ENCODE measurements around the gene MYH9.
A peak's percentile ranks its signal among the peaks of the same experiment; 100 is the strongest.

The MYH9 gene

DNA sequence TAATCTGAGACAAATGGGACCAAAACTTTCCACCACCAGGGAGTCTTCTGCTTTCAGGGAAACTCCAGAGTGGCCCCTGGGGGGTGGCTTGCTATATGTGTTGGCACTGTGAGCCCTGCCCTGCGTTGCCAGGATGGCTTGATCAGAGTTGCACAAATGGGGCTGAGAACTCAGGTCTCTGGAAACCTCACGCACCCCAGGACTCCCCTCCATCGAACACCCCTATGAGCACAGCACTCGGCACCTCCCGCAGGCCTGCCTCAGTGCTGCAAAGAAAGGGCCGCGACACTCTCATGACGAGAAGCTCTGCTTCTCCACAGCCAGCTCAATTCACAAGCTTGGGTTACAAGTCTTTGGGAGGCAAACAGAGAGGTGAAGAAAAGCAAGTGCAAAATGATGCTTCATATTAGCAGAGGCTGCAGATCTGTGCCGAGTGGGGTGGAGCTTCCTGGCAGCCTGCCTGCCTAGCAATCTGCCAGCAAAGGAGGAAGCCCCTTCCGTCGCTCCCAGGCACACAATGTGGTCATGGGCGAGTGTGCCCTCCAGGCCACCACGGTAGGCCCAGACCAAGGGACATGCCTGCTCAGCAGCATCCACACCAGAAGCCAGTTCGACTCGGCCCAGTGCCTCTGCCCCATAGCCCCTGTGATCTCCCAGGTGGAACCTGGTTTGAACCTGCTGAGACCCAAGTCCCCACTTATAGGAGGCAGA is 55.7 kb downstream of the MYH9 start (continued):
- TF ChIP-seq, protein P1, sequence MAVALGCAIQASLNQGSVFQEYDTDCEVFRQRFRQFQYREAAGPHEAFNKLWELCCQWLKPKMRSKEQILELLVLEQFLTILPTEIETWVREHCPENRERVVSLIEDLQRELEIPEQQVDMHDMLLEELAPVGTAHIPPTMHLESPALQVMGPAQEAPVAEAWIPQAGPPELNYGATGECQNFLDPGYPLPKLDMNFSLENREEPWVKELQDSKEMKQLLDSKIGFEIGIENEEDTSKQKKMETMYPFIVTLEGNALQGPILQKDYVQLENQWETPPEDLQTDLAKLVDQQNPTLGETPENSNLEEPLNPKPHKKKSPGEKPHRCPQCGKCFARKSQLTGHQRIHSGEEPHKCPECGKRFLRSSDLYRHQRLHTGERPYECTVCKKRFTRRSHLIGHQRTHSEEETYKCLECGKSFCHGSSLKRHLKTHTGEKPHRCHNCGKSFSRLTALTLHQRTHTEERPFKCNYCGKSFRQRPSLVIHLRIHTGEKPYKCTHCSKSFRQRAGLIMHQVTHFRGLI (tag by site-specific recombination; IDR thresholded peaks at IDR 0.05), result no peak
- TF ChIP-seq MEIS1 (CRISPR knock-in tag; IDR thresholded peaks at IDR 0.05; ENCODE audit: borderline replicate concordance) (no peak), ZIC2 (tag by site-specific recombination; IDR thresholded peaks at IDR 0.05) (peak; percentile 15; the same call in 1 of the 2 replicates), ZNF24 (tag by site-specific recombination; IDR thresholded peaks at IDR 0.05) (no peak), ZSCAN30 (tag by site-specific recombination; IDR thresholded peaks at IDR 0.05) (no peak), ZXDB (tag by site-specific recombination; IDR thresholded peaks at IDR 0.05) (0 out of 2 replicates have a peak, but pooled peaks have one; percentile 26), SALL2 (tag by site-specific recombination; IDR thresholded peaks at IDR 0.05; ENCODE audit: borderline replicate concordance) (no peak), PRDM1 (tag by site-specific recombination; IDR thresholded peaks at IDR 0.05) (peak; percentile 15; the same call in 1 of the 2 replicates), ZNF404 (tag by site-specific recombination; IDR thresholded peaks at IDR 0.05) (no peak), ZNF248 (tag by site-specific recombination; IDR thresholded peaks at IDR 0.05) (no peak), ZNF19 (tag by site-specific recombination; IDR thresholded peaks at IDR 0.05; ENCODE audit: low read depth) (no peak), TRIM28 (IDR thresholded peaks at IDR 0.05; ENCODE audit: borderline replicate concordance, low read length) (no peak), ZNF654 (tag by site-specific recombination; IDR thresholded peaks at IDR 0.05; ENCODE audit: low read depth) (no peak), GLIS2 (tag by site-specific recombination; IDR thresholded peaks at IDR 0.05) (peak; percentile 73), ZNF76 (tag by site-specific recombination; IDR thresholded peaks at IDR 0.05; ENCODE audit: borderline replicate concordance, low read depth) (no peak), ZNF555 (tag by site-specific recombination; conservative IDR thresholded peaks at IDR 0.05) (no peak), ZNF292 (tag by site-specific recombination; IDR thresholded peaks at IDR 0.05; ENCODE audit: borderline replicate concordance, low read depth) (no peak), ZFP69B (tag by site-specific recombination; IDR thresholded peaks at IDR 0.05) (no peak)

DNA sequence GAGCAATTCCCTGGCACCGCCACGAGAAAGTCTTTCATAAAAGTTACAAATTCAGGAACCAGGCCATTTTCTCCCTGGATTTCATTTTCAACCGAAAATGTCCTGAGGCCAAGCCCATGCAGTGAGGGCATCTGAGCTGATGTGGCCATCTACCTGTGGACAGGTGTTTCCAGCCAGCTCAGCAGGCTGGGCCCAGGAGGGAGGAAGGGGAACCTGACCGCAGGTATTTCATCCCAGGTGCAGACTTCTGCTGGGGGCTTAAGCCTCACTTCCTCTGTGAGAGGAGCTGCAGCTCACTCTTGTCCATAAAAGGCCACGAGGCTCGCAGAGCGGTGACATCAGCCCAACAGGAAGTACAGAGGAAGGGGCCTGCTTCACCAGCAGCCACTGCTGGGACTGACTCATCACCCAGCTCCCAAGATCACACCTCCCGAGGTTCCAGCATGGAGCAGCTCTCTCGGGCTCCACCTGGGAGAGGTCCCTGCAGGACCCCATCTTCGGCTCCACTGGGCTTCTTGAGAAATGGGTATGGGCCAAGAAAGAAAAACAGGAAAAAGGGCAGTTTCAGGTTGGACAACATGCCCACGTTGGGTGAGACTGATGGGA is 56.4 kb downstream of the MYH9 start:
- H3K27ac ChIP-seq (ENCODE audit: extremely low read depth, low read depth, low read length), result peak overlapping the region; percentile 85
- POLR2A ChIA-PET, result interaction anchor here (0.6 to 3.7 kb wide), 19 partner anchors 10 to 151 kb away, joined by 3 to 45 read pairs (median 5); partner anchors contain the start of genes MYH9 and TXN2
- H3K4me1 ChIP-seq (ENCODE audit: control insufficient read depth, insufficient read depth, low read length), result peaks cover 48% of the 10 kb centered on the region
- no peaks in the 10 kb centered on the region for H3K9me3 ChIP-seq (ENCODE audit: control insufficient read depth, insufficient read depth, low read depth, low read length)
- CTCF ChIA-PET, result interaction anchor here (0.5 to 5.7 kb wide), 7 partner anchors 17 to 152 kb away, joined by 3 to 57 read pairs (median 3); no protein-coding TSS in a partner anchor
- peaks cover 0 to 70% of the 10 kb centered on the region in 2 experiments; a peak in 1 of 3 replicates for H3K36me3 ChIP-seq (ENCODE audit: control insufficient read depth in 2 of 2, insufficient read depth in 1 of 2, low read length in 2 of 2)
- H3K4me3 ChIP-seq (ENCODE audit: low read depth, low read length), result no peak overlapping the region
- TF ChIP-seq ZXDB (tag by site-specific recombination; IDR thresholded peaks at IDR 0.05) (peak; percentile 64), ZBTB17 (tag by site-specific recombination; IDR thresholded peaks at IDR 0.05) (peak; percentile 78), ZNF302 (tag by site-specific recombination; IDR thresholded peaks at IDR 0.05; ENCODE audit: low read depth) (no peak), ZNF501 (tag by site-specific recombination; IDR thresholded peaks at IDR 0.05) (0 out of 2 replicates have a peak, but pooled peaks have one; percentile 23), FEZF1 (tag by site-specific recombination; IDR thresholded peaks at IDR 0.05) (no peak), ZNF112 (tag by site-specific recombination; IDR thresholded peaks at IDR 0.05) (no peak), ZNF654 (tag by site-specific recombination; IDR thresholded peaks at IDR 0.05; ENCODE audit: low read depth) (no peak), OVOL3 (tag by site-specific recombination; IDR thresholded peaks at IDR 0.05) (no peak)
- TF ChIP-seq, protein P2, sequence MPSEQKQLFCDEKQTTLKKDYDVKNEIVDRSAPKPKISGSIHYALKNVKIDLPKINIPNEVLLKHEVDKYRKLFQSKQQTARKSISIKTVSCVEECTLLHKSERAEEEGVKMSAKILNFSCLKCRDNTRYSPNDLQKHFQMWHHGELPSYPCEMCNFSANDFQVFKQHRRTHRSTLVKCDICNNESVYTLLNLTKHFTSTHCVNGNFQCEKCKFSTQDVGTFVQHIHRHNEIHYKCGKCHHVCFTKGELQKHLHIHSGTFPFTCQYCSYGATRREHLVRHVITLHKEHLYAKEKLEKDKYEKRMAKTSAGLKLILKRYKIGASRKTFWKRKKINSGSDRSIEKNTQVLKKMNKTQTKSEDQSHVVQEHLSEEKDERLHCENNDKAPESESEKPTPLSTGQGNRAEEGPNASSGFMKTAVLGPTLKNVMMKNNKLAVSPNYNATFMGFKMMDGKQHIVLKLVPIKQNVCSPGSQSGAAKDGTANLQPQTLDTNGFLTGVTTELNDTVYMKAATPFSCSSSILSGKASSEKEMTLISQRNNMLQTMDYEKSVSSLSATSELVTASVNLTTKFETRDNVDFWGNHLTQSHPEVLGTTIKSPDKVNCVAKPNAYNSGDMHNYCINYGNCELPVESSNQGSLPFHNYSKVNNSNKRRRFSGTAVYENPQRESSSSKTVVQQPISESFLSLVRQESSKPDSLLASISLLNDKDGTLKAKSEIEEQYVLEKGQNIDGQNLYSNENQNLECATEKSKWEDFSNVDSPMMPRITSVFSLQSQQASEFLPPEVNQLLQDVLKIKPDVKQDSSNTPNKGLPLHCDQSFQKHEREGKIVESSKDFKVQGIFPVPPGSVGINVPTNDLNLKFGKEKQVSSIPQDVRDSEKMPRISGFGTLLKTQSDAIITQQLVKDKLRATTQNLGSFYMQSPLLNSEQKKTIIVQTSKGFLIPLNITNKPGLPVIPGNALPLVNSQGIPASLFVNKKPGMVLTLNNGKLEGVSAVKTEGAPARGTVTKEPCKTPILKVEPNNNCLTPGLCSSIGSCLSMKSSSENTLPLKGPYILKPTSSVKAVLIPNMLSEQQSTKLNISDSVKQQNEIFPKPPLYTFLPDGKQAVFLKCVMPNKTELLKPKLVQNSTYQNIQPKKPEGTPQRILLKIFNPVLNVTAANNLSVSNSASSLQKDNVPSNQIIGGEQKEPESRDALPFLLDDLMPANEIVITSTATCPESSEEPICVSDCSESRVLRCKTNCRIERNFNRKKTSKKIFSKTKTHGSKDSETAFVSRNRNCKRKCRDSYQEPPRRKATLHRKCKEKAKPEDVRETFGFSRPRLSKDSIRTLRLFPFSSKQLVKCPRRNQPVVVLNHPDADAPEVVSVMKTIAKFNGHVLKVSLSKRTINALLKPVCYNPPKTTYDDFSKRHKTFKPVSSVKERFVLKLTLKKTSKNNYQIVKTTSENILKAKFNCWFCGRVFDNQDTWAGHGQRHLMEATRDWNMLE (tag by site-specific recombination; conservative IDR thresholded peaks at IDR 0.05; ENCODE audit: low read depth), result peak; percentile 30; the same call in 1 of the 2 replicates
- TF ChIP-seq, protein P3, sequence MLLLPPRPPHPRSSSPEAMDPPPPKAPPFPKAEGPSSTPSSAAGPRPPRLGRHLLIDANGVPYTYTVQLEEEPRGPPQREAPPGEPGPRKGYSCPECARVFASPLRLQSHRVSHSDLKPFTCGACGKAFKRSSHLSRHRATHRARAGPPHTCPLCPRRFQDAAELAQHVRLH (tag by site-specific recombination; IDR thresholded peaks at IDR 0.05), result no peak
- TF ChIP-seq, protein P4, sequence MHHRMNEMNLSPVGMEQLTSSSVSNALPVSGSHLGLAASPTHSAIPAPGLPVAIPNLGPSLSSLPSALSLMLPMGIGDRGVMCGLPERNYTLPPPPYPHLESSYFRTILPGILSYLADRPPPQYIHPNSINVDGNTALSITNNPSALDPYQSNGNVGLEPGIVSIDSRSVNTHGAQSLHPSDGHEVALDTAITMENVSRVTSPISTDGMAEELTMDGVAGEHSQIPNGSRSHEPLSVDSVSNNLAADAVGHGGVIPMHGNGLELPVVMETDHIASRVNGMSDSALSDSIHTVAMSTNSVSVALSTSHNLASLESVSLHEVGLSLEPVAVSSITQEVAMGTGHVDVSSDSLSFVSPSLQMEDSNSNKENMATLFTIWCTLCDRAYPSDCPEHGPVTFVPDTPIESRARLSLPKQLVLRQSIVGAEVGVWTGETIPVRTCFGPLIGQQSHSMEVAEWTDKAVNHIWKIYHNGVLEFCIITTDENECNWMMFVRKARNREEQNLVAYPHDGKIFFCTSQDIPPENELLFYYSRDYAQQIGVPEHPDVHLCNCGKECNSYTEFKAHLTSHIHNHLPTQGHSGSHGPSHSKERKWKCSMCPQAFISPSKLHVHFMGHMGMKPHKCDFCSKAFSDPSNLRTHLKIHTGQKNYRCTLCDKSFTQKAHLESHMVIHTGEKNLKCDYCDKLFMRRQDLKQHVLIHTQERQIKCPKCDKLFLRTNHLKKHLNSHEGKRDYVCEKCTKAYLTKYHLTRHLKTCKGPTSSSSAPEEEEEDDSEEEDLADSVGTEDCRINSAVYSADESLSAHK (tag by site-specific recombination; IDR thresholded peaks at IDR 0.05), result peak; percentile 38; the same call in 1 of the 2 replicates

Measured in HEK293 (cell line).